ENCODE results near the gene CHORDC1.

CHORDC1 gene

DNA sequence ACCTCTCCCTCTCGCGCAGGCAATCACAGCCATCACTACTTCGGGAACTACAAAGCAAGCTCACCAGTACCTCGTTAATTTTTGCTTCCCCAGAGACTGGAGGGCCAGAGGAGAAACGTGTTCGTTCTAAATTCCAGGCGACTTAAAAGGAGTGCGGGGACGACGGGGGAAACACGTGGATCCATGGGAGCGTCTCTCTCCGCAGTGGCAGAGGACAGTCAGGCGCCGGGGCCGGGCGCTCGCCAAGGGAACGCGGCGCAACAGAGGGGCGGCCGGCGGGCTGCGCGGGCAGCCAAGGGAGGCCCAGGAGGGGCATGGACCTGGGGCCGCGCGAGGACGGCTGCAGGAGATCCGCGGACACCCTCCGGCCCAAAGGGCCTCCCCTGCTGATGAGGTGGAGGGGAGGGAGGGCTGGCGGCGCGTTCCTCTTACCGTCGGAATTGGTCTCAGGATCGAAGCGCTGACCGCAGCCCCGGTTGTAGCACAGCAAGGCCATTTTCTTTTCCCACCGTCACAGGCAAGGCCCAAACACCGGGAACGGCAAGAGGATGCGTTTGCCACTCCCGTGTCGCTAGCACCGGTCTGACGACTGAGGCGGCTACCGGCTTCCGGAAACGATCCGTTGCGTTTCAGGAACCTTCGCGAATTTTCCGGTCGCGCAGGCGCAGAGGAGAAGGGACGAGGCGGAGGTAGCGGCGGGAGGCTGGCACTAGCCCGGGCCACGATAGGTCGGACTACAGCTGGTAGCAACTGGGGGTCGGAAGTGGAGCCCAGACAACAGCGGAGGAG, at the start of gene CHORDC1:
Gene CHORDC1, minus strand, starts transcription at position 591 of the 789 bp plus-strand sequence. Its CDS starts 95 bp downstream, at position 496.
- peaks cover 0 to 35% (median 30%) of the 10 kb centered on the region in 5 donors for H3K4me1 ChIP-seq (ENCODE audit: control insufficient read depth in 5 of 5, insufficient read depth in 5 of 5, low read length in 5 of 5)

DNA sequence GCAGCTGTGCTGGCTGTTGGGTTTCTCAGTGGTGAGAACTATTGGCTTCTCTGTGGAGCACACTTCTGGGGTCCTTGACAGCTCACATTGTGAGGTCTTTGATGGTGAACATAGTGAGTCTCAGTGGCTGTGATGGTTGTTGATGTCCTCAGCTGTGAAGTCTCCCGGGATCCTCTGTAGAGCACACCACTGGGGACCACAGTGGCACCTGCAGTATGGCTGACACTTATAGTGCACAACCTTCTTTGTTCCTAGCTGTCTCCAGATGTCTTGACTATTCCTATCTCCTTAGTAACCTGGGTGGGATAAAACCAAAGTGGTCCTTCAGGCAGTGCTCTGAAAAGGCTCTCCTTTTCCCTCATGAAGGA, 34.3 kb upstream of the CHORDC1 start:
- H3K27me3 ChIP-seq (ENCODE audit: control insufficient read depth in 5 of 5, insufficient read depth in 4 of 5, low read length in 5 of 5) = peaks cover 0 to 5% (median 4%) of the 10 kb centered on the region in 5 donors
- H3K36me3 ChIP-seq (ENCODE audit: control insufficient read depth in 5 of 5, insufficient read depth in 5 of 5, low read length in 5 of 5) = no peaks in the 10 kb centered on the region
- no peak overlapping the region for H3K4me3 ChIP-seq (ENCODE audit: low read depth in 1 of 5, low read length in 5 of 5)
- H3K27ac ChIP-seq (ENCODE audit: low read depth, low read length) = no peak overlapping the region
- no peaks in the 10 kb centered on the region for H3K9me3 ChIP-seq (ENCODE audit: control insufficient read depth in 5 of 5, low read length in 5 of 5)
- peaks cover 0 to 3% (median 0%) of the 10 kb centered on the region in 5 donors for H3K4me1 ChIP-seq (ENCODE audit: control insufficient read depth in 5 of 5, insufficient read depth in 5 of 5, low read length in 5 of 5)
- no peak overlapping the region for H3K9ac ChIP-seq (ENCODE audit: low read length in 5 of 5)

More for the DNA sequence above, at the start of gene CHORDC1:
- peak within 1 kb of the TSS; percentile 88 to 98 (median 97) for H3K9ac ChIP-seq (ENCODE audit: low read length in 5 of 5)
- H3K27me3 ChIP-seq (ENCODE audit: control insufficient read depth in 5 of 5, insufficient read depth in 4 of 5, low read length in 5 of 5) = no peaks in the 10 kb centered on the region
- H3K4me3 ChIP-seq (ENCODE audit: low read depth in 1 of 5, low read length in 5 of 5) = peak within 1 kb of the TSS; percentile 91 to 97 (median 91)
- no peaks in the 10 kb centered on the region for H3K9me3 ChIP-seq (ENCODE audit: control insufficient read depth in 5 of 5, low read length in 5 of 5)
- H3K36me3 ChIP-seq (ENCODE audit: control insufficient read depth in 5 of 5, insufficient read depth in 5 of 5, low read length in 5 of 5) = no peaks in the 10 kb centered on the region
- peak within 1 kb of the TSS; percentile 96 for H3K27ac ChIP-seq (ENCODE audit: low read depth, low read length)

DNA sequence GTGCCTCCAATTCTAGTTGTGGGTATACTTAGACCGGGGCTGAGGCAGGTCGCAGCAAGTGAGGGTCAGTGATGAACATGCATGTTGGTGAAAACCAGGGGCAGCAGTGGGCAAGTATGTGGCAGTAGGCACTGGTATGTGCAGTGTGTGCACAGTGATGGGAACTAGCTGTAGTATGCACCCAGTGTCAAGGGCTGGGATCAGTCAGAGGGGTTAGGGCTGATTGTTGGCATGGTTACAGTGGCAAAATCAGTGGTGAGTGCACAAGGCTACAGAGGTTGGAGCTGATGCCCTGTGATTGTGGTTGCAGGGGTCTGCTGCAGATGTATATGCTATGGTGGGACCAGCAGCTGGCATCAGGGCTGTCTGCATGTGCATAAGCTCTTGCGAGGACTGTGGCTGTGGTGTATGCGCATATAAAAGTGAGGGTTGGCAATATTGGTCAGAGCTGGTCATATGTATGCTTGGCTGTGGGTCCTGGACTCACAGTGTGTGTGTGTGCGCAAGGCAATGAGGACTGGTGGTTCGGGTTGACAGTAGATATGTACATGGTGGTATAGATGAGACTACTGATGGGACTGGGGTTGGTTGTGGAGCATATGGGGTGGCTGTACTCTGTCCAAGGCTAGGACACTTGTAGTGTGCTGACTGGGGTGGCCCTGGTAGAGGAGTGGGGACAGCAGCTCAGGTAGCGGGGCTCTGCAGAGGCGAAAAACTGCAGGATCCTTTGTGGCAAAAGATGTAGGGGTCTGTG, 33.7 kb upstream of the CHORDC1 start:
- Histone ChIP-seq H3K9me3 (ENCODE audit: control insufficient read depth in 5 of 5, low read length in 5 of 5) (no peaks in the 10 kb centered on the region), H3K4me3 (ENCODE audit: low read depth in 1 of 5, low read length in 5 of 5) (no peak overlapping the region), H3K27ac (ENCODE audit: low read depth, low read length) (no peak overlapping the region), H3K9ac (ENCODE audit: low read length in 5 of 5) (no peak overlapping the region), H3K36me3 (ENCODE audit: control insufficient read depth in 5 of 5, insufficient read depth in 5 of 5, low read length in 5 of 5) (no peaks in the 10 kb centered on the region), H3K4me1 (ENCODE audit: control insufficient read depth in 5 of 5, insufficient read depth in 5 of 5, low read length in 5 of 5) (peaks cover 0 to 8% (median 0%) of the 10 kb centered on the region in 5 donors), H3K27me3 (ENCODE audit: control insufficient read depth in 5 of 5, insufficient read depth in 4 of 5, low read length in 5 of 5) (peaks cover 0 to 5% (median 4%) of the 10 kb centered on the region in 5 donors)

DNA sequence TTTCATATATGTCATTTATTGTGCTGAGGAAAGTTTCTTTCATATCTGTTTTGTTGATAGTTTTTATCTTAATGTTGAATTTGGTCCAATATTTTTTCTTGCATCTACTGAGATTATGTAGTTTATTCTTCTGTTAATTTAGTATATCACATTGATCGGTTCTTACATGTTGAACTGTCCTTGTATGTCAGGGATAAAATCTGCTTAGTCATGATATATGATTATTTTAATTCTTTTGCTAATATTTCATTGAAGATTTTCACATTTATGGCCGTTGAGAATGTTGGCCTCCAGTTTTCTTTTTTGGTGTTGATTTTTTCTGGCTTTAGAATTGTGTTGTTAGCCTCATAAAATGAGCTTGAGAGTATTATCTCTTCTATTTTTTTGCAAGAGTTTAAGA, 31.2 kb upstream of the CHORDC1 start:
- Histone ChIP-seq H3K9me3 (ENCODE audit: control insufficient read depth in 5 of 5, low read length in 5 of 5) (no peaks in the 10 kb centered on the region), H3K4me3 (ENCODE audit: low read depth in 1 of 5, low read length in 5 of 5) (no peak overlapping the region), H3K27ac (ENCODE audit: low read depth, low read length) (no peak overlapping the region), H3K36me3 (ENCODE audit: control insufficient read depth in 5 of 5, insufficient read depth in 5 of 5, low read length in 5 of 5) (no peaks in the 10 kb centered on the region), H3K27me3 (ENCODE audit: control insufficient read depth in 5 of 5, insufficient read depth in 4 of 5, low read length in 5 of 5) (peaks cover 0 to 5% (median 4%) of the 10 kb centered on the region in 5 donors), H3K9ac (ENCODE audit: low read length in 5 of 5) (no peak overlapping the region), H3K4me1 (ENCODE audit: control insufficient read depth in 5 of 5, insufficient read depth in 5 of 5, low read length in 5 of 5) (peaks cover 0 to 17% (median 0%) of the 10 kb centered on the region in 5 donors)

DNA sequence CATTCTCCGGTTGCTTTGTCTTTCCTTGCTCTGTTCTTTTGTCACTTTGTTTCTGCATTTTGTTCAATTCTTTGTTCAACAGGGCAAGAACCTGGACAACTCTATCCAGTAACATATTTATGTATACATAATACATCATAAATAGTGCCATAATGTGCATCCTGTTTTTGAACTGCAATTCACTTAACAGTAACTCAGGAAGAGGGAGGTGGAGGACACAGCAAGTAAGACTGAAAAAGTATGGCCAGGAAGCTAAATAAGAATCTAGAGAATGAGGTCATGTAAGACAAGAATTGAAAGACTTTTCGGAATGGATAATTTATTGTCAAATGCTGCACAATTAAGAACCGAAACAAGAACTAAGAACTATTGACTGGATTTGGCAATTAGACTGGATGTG, 29.2 kb upstream of the CHORDC1 start:
- Histone ChIP-seq H3K9me3 (ENCODE audit: control insufficient read depth in 5 of 5, low read length in 5 of 5) (no peaks in the 10 kb centered on the region), H3K9ac (ENCODE audit: low read length in 5 of 5) (no peak overlapping the region), H3K27ac (ENCODE audit: low read depth, low read length) (no peak overlapping the region), H3K27me3 (ENCODE audit: control insufficient read depth in 5 of 5, insufficient read depth in 4 of 5, low read length in 5 of 5) (peaks cover 0 to 5% (median 2%) of the 10 kb centered on the region in 5 donors), H3K4me3 (ENCODE audit: low read depth in 1 of 5, low read length in 5 of 5) (peak overlapping the region in 2 of 5 donors; percentile 8 to 33), H3K36me3 (ENCODE audit: control insufficient read depth in 5 of 5, insufficient read depth in 5 of 5, low read length in 5 of 5) (no peaks in the 10 kb centered on the region), H3K4me1 (ENCODE audit: control insufficient read depth in 5 of 5, insufficient read depth in 5 of 5, low read length in 5 of 5) (peaks cover 0 to 17% (median 0%) of the 10 kb centered on the region in 5 donors)

DNA sequence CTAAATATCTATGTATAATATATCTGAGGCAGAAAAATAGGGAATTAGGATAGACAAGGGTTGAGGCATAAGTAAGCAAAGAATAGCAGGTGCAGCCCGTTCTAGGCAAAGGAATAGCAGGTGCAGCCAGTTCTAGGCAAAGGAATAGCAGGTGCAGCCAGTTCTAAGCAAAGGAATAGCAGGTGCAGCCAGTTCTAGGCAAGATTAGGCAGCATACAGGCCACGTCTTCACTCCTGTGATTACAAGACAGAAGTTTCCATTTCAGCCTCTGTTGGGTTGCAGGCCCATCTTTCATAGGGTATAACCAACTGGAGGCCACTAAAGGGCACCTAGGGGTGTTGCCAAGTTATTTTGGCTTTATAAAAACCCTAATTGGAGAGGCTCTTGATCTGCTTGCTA, 28.8 kb upstream of the CHORDC1 start:
- peaks cover 0 to 17% (median 0%) of the 10 kb centered on the region in 5 donors for H3K4me1 ChIP-seq (ENCODE audit: control insufficient read depth in 5 of 5, insufficient read depth in 5 of 5, low read length in 5 of 5)
- peak overlapping the region in 1 of 5 donors; percentile 8 for H3K4me3 ChIP-seq (ENCODE audit: low read depth in 1 of 5, low read length in 5 of 5)
- no peak overlapping the region for H3K27ac ChIP-seq (ENCODE audit: low read depth, low read length)
- H3K36me3 ChIP-seq (ENCODE audit: control insufficient read depth in 5 of 5, insufficient read depth in 5 of 5, low read length in 5 of 5) = no peaks in the 10 kb centered on the region
- H3K9ac ChIP-seq (ENCODE audit: low read length in 5 of 5) = no peak overlapping the region
- peaks cover 0 to 4% (median 2%) of the 10 kb centered on the region in 5 donors for H3K27me3 ChIP-seq (ENCODE audit: control insufficient read depth in 5 of 5, insufficient read depth in 4 of 5, low read length in 5 of 5)
- no peaks in the 10 kb centered on the region for H3K9me3 ChIP-seq (ENCODE audit: control insufficient read depth in 5 of 5, low read length in 5 of 5)

DNA sequence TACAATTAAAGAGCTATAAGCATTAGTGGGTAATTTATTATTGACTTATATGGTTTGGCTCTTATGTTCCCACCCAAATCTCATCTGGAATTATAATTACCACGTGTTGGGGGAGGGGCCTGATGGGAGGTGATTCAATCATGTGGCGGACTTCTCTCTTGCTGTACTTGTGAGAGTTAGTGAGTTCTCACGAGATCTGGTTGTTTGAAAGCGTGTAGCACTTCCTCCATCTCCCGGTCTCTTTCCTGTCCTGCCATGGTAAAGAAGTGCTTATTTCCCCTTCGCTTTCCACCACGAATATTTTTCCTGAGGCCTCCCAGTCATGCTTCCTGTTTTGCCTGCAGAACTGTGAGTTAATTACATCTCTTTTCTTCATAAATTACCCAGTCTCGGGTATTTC, 28.1 kb upstream of the CHORDC1 start:
- Histone ChIP-seq H3K9me3 (ENCODE audit: control insufficient read depth in 5 of 5, low read length in 5 of 5) (no peaks in the 10 kb centered on the region), H3K9ac (ENCODE audit: low read length in 5 of 5) (no peak overlapping the region), H3K36me3 (ENCODE audit: control insufficient read depth in 5 of 5, insufficient read depth in 5 of 5, low read length in 5 of 5) (no peaks in the 10 kb centered on the region), H3K4me3 (ENCODE audit: low read depth in 1 of 5, low read length in 5 of 5) (peak overlapping the region in 2 of 5 donors; percentile 28 to 32), H3K4me1 (ENCODE audit: control insufficient read depth in 5 of 5, insufficient read depth in 5 of 5, low read length in 5 of 5) (peaks cover 0 to 17% (median 0%) of the 10 kb centered on the region in 5 donors), H3K27ac (ENCODE audit: low read depth, low read length) (no peak overlapping the region), H3K27me3 (ENCODE audit: control insufficient read depth in 5 of 5, insufficient read depth in 4 of 5, low read length in 5 of 5) (no peaks in the 10 kb centered on the region)

DNA sequence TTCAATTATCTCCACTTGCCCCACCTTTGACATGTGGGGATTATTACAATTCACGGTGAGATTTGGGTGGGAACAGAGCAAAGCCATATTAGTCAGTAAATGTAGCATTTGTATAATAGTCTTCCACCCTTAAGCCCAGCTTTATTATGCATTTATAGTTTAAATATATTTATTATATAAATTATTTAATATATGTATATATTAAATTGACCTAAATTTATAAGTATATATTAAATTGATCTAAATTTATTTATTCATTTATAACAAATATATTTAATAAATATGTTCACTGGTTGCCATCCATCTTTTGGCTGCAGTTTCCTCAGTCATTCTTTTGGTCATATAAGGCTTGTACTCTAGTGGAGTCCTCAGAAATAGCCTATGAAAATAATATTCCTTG, 23.6 kb upstream of the CHORDC1 start:
- Histone ChIP-seq H3K9me3 (ENCODE audit: control insufficient read depth in 5 of 5, low read length in 5 of 5) (no peaks in the 10 kb centered on the region), H3K4me1 (ENCODE audit: control insufficient read depth in 5 of 5, insufficient read depth in 5 of 5, low read length in 5 of 5) (peaks cover 0 to 8% (median 0%) of the 10 kb centered on the region in 5 donors), H3K27ac (ENCODE audit: low read depth, low read length) (no peak overlapping the region), H3K4me3 (ENCODE audit: low read depth in 1 of 5, low read length in 5 of 5) (no peak overlapping the region), H3K27me3 (ENCODE audit: control insufficient read depth in 5 of 5, insufficient read depth in 4 of 5, low read length in 5 of 5) (no peaks in the 10 kb centered on the region), H3K36me3 (ENCODE audit: control insufficient read depth in 5 of 5, insufficient read depth in 5 of 5, low read length in 5 of 5) (no peaks in the 10 kb centered on the region), H3K9ac (ENCODE audit: low read length in 5 of 5) (no peak overlapping the region)

DNA sequence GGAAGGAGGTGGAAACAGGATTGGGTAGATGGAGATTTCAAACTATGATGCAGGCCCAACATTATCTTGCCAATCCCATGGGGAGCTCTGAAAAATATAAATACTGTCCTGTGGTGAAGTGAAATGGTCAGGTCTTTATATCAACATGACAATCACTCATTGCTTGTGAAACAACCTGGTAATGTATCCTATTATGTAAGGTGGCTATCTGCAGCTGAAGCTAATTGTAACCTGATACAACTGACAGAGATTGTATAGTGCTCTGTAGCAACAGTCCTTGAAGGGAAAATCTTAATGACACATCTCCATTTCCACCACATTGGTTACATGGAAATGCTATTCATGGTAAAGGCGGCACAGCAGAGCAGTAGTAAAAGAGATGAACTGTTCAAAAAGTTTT, 20.7 kb upstream of the CHORDC1 start:
- no peaks in the 10 kb centered on the region for H3K4me1 ChIP-seq (ENCODE audit: control insufficient read depth in 5 of 5, insufficient read depth in 5 of 5, low read length in 5 of 5)
- H3K4me3 ChIP-seq (ENCODE audit: low read depth in 1 of 5, low read length in 5 of 5) = no peak overlapping the region
- no peaks in the 10 kb centered on the region for H3K36me3 ChIP-seq (ENCODE audit: control insufficient read depth in 5 of 5, insufficient read depth in 5 of 5, low read length in 5 of 5)
- no peak overlapping the region for H3K9ac ChIP-seq (ENCODE audit: low read length in 5 of 5)
- no peaks in the 10 kb centered on the region for H3K27me3 ChIP-seq (ENCODE audit: control insufficient read depth in 5 of 5, insufficient read depth in 4 of 5, low read length in 5 of 5)
- H3K9me3 ChIP-seq (ENCODE audit: control insufficient read depth in 5 of 5, low read length in 5 of 5) = no peaks in the 10 kb centered on the region
- H3K27ac ChIP-seq (ENCODE audit: low read depth, low read length) = no peak overlapping the region

DNA sequence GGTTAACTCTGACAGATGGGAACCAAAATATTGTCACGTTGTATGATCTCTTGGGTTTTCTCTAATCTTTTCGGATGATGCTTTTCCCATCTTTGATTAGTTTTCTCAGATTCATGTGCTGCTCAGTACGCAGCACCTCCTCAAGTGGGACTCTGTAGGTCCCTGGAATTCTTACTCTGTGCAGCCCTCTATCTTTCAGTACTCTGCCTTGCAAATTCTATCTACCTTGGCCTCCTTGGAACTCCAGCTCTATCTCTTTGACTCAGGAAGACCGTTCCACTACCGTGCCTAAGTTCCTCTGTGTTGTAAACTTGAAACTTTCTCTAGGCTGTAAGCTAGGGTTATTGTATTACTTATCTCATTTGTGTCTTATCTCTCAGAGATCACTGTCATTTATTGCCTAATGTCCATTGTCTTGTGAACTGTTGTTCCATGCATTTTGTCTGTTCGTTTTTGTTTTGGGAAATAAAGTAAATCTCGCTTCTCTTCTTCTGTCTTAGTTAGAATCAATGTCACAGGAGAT, 20.1 kb upstream of the CHORDC1 start:
- H3K4me3 ChIP-seq (ENCODE audit: low read depth in 1 of 5, low read length in 5 of 5) = no peak overlapping the region
- no peak overlapping the region for H3K9ac ChIP-seq (ENCODE audit: low read length in 5 of 5)
- H3K27ac ChIP-seq (ENCODE audit: low read depth, low read length) = no peak overlapping the region
- no peaks in the 10 kb centered on the region for H3K9me3 ChIP-seq (ENCODE audit: control insufficient read depth in 5 of 5, low read length in 5 of 5)
- no peaks in the 10 kb centered on the region for H3K27me3 ChIP-seq (ENCODE audit: control insufficient read depth in 5 of 5, insufficient read depth in 4 of 5, low read length in 5 of 5)
- no peaks in the 10 kb centered on the region for H3K4me1 ChIP-seq (ENCODE audit: control insufficient read depth in 5 of 5, insufficient read depth in 5 of 5, low read length in 5 of 5)
- H3K36me3 ChIP-seq (ENCODE audit: control insufficient read depth in 5 of 5, insufficient read depth in 5 of 5, low read length in 5 of 5) = no peaks in the 10 kb centered on the region
